ENCODE measurements around the gene LRP5. TPM values are rescaled to one million over a fixed set of nuclear protein-coding genes. Genes with fewer than 3 reads are reported as not detected.
"Not testable (repeated sequence)": the region's sequence is repeated elsewhere in the genome, so short reads cannot be mapped to it uniquely, and the experiment has no call there.

Gene LRP5
- total RNA-seq, 1 donor from 2014 or later = 15.1 TPM

GRCh38 chr11:68282141-68282860 lies 30.1 kb upstream of the LRP5 start:
- DNase-seq = no peak

GRCh38 chr11:68282861-68283230 lies 29.5 kb upstream of the LRP5 start:
- no peak for DNase-seq

- DNase-seq = not testable (repeated sequence)
Measured at GRCh38 chr11:68284588-68284987, 27.8 kb upstream of the LRP5 start.

- DNase-seq = no peak
Measured at GRCh38 chr11:68287419-68287818, 25.0 kb upstream of the LRP5 start.

- DNase-seq = no peak
Measured at GRCh38 chr11:68289456-68289855, 22.9 kb upstream of the LRP5 start.

GRCh38 chr11:68293708-68294107 lies 18.7 kb upstream of the LRP5 start:
- no peak for DNase-seq

- no peak for DNase-seq
Measured at GRCh38 chr11:68295271-68295670, 17.1 kb upstream of the LRP5 start.

- DNase-seq = no peak
Measured at GRCh38 chr11:68295940-68296339, 16.5 kb upstream of the LRP5 start.

- DNase-seq = no peak
Measured at GRCh38 chr11:68296344-68297051, 15.9 kb upstream of the LRP5 start.

- DNase-seq = no peak
Measured at GRCh38 chr11:68297052-68297378, 15.4 kb upstream of the LRP5 start.

- no peak for DNase-seq
Measured at GRCh38 chr11:68297494-68297811, 14.9 kb upstream of the LRP5 start.

GRCh38 chr11:68297812-68298658 lies 14.4 kb upstream of the LRP5 start:
- peak; percentile 22 for DNase-seq

- no peak for DNase-seq
Measured at GRCh38 chr11:68298659-68299516, 13.5 kb upstream of the LRP5 start.

- DNase-seq = not testable (repeated sequence)
Measured at GRCh38 chr11:68299517-68299879, 12.9 kb upstream of the LRP5 start.

- no peak for DNase-seq
Measured at GRCh38 chr11:68300076-68300830, 12.1 kb upstream of the LRP5 start.

- no peak for DNase-seq
Measured at GRCh38 chr11:68302256-68302655, 10.1 kb upstream of the LRP5 start.

- no peak for DNase-seq
Measured at GRCh38 chr11:68302670-68303069, 9.7 kb upstream of the LRP5 start.

GRCh38 chr11:68303083-68303482 lies 9.3 kb upstream of the LRP5 start:
- DNase-seq = no peak

- no peak for DNase-seq
Measured at GRCh38 chr11:68303982-68304780, 8.2 kb upstream of the LRP5 start.

GRCh38 chr11:68306636-68307035 lies 5.8 kb upstream of the LRP5 start:
- no peak for DNase-seq

GRCh38 chr11:68308068-68308467 lies 4.3 kb upstream of the LRP5 start:
- no peak for DNase-seq
